B cell (primary cell): ENCODE measurements around the gene AIG1. TPM values are rescaled to one million over a fixed set of nuclear protein-coding genes. Genes with fewer than 3 reads are reported as not detected.

Source experiments
- ATAC-seq: fragments of 200-7000 bp; cut with Tn5 transposase; one replicate; pipeline ENCODE4 v1.10.0; 2021; ENCODE audit warnings: low read depth, mild to moderate bottlenecking, moderate number of reproducible peaks, moderate library complexity
- CTCF ChIA-PET: fragments of 350-600 bp; sonication (Branson Sonifier 250); formaldehyde crosslinking; loops from one replicate; lab custom pipeline; 2021; ENCODE audit warnings: antibody characterized with exemption, inconsistent platforms; lab: Charles Lee
- POLR2A ChIA-PET: fragments of 350-600 bp; sonication (Branson Sonifier 250); formaldehyde crosslinking; loops from one replicate; lab custom pipeline; 2021; ENCODE audit warnings: antibody characterized with exemption; lab: Charles Lee
- DNase-seq: peaks from one replicate; pipeline ENCODE4 v3.0.0; 2013
- H2AFZ ChIP-seq: 2 replicates; pipeline ENCODE4 v1.6.1; 2012; ENCODE audit warnings: mild to moderate bottlenecking, low read depth, low read length; ENCODE audit not compliant: insufficient read depth, poor library complexity, severe bottlenecking
- H3K27ac ChIP-seq, 2 donors: 1 replicate in 1 of 2; 2 replicates in 1 of 2; pipeline ENCODE4 v1.5.1; 2012 to 2013; ENCODE audit warnings: low read length in 2 of 2, mild to moderate bottlenecking in 2 of 2, moderate library complexity in 1 of 2
- H3K27me3 ChIP-seq, 4 experiments: fragments of 200-600 bp in 1 of 4; sonication (generic) in 1 of 4; replicated peaks in 1 of 4; 1 replicate in 2 of 4; 2 replicates in 2 of 4; pipeline versions ENCODE4 v1.6.1 to v1.7.0; 2013 to 2016; ENCODE audit warnings: low read length in 3 of 4, mild to moderate bottlenecking in 2 of 4, mixed read lengths in 1 of 4, moderate library complexity in 1 of 4; ENCODE audit not compliant: insufficient read depth in 4 of 4, control insufficient read depth in 3 of 4; ENCODE audit errors: control extremely low read depth in 1 of 4
- H3K36me3 ChIP-seq, 2 experiments: replicated peaks in 1 of 2; 1 replicate in 1 of 2; 2 replicates in 1 of 2; pipeline versions ENCODE4 v1.6.1 to v1.7.1; 2013; ENCODE audit warnings: low read length in 1 of 2; ENCODE audit not compliant: insufficient read depth in 2 of 2, control insufficient read depth in 1 of 2; ENCODE audit errors: control extremely low read depth in 1 of 2, extremely low read depth in 1 of 2
- H3K4me1 ChIP-seq, 2 donors: fragments of 200-600 bp in 1 of 2; sonication (generic) in 1 of 2; 1 replicate in 1 of 2; 2 replicates in 1 of 2; pipeline versions ENCODE4 v1.5.1 to v1.6.1; 2013 to 2017; ENCODE audit warnings: low read length in 2 of 2; ENCODE audit not compliant: control insufficient read depth in 2 of 2, insufficient read depth in 2 of 2
- H3K4me2 ChIP-seq: replicated peaks from 2 replicates; pipeline ENCODE3; 2012; ENCODE audit warnings: mild to moderate bottlenecking, low read depth, low read length; ENCODE audit not compliant: poor library complexity, severe bottlenecking
- H3K4me3 ChIP-seq, 5 experiments: fragments of 200-600 bp in 1 of 5; sonication (generic) in 1 of 5; 1 replicate in 3 of 5; 2 replicates in 2 of 5; pipeline versions ENCODE4 v1.5.1 to v1.7.0; 2011 to 2016; ENCODE audit warnings: low read length in 4 of 5, mild to moderate bottlenecking in 4 of 5, low read depth in 2 of 5, control low read depth in 1 of 5, moderate library complexity in 1 of 5; ENCODE audit not compliant: insufficient read depth in 1 of 5; ENCODE audit errors: control extremely low read depth in 1 of 5, extremely low read depth in 1 of 5
- H3K79me2 ChIP-seq: fragments of 200-600 bp; sonication (generic); one replicate; pipeline ENCODE4 v1.6.0; 2016; ENCODE audit warnings: low read length; ENCODE audit not compliant: control insufficient read depth, insufficient read depth
- H3K9ac ChIP-seq: fragments of 200-600 bp; sonication (generic); 2 replicates; pipeline ENCODE4 v1.6.1; 2017; ENCODE audit warnings: mild to moderate bottlenecking, low read length, moderate library complexity
- H3K9me3 ChIP-seq, 3 donors: one replicate each; pipeline versions ENCODE4 v1.6.1 to v1.7.1; 2013; ENCODE audit warnings: low read length in 2 of 3; ENCODE audit not compliant: control insufficient read depth in 2 of 3, insufficient read depth in 1 of 3; ENCODE audit errors: control extremely low read depth in 1 of 3
- H4K20me1 ChIP-seq: 2 replicates; pipeline ENCODE4 v1.6.0; 2012; ENCODE audit warnings: mild to moderate bottlenecking, low read length; ENCODE audit not compliant: insufficient read depth, control insufficient read depth, poor library complexity, severe bottlenecking
- H3K27ac Mint-ChIP-seq: one replicate; pipeline ENCODE4 v1.8.0; 2021; ENCODE audit warnings: mixed read lengths
- H3K27me3 Mint-ChIP-seq: one replicate; pipeline ENCODE4 v1.8.0; 2021; ENCODE audit warnings: mixed read lengths
- H3K4me1 Mint-ChIP-seq: one replicate; pipeline ENCODE4 v1.8.0; 2021; ENCODE audit warnings: mixed read lengths
- H3K4me3 Mint-ChIP-seq: one replicate; pipeline ENCODE4 v1.8.0; 2021; ENCODE audit warnings: mixed read lengths
- H3K9me3 Mint-ChIP-seq: one replicate; pipeline ENCODE4 v1.8.0; 2022; ENCODE audit warnings: mixed read lengths; ENCODE audit not compliant: insufficient read depth
- EZH2 ChIP-seq: IDR thresholded peaks from 2 replicates; pipeline ENCODE4 v1.6.1; 2012; ENCODE audit warnings: borderline replicate concordance, low read depth, mild to moderate bottlenecking, moderate library complexity, low read length; ENCODE audit not compliant: insufficient read depth, poor library complexity, severe bottlenecking
- WGBS: methylation state at CpG from one replicate; pipeline ENCODE4 v1.1.5; 2013; ENCODE audit warnings: missing lambda C conversion rate; ENCODE audit not compliant: insufficient coverage; 5-methylcytosine and 5-hydroxymethylcytosine counted together
- intact Hi-C: fragments of 100-400 bp; cut with micrococcal nuclease; formaldehyde crosslinking; loops from one replicate; pipeline ENCODE4 v1.10.0; 2022
- polyA plus RNA-seq: library from polyadenylated mRNA; depleted of rRNA; stranded (reverse); fragments of >200 nt; gene quantifications from 2 replicates; pipeline ENCODE4 v1.2.3, GENCODE V29; 2012
- total RNA-seq, 2 donors: library from RNA; stranded (reverse); fragments of 120-200 nt in 1 of 2; gene quantifications; 1 replicate in 1 of 2; 2 replicates in 1 of 2; pipeline versions ENCODE4 v1.2.3 to v1.2.4, GENCODE V29; 2013 to 2022
- TF ChIP-seq, protein P1 (sequence below): fragments of 200-600 bp; IDR thresholded peaks from one replicate; pipeline ENCODE4 v1.8.0; 2022; ENCODE audit warnings: antibody characterized with exemption, mild to moderate bottlenecking

The AIG1 gene
- total and polyA plus RNA-seq, 2 donors (not counting 1 experiment from before 2014, with no cell fraction given): 7.0 to 9.0 TPM

DNA sequence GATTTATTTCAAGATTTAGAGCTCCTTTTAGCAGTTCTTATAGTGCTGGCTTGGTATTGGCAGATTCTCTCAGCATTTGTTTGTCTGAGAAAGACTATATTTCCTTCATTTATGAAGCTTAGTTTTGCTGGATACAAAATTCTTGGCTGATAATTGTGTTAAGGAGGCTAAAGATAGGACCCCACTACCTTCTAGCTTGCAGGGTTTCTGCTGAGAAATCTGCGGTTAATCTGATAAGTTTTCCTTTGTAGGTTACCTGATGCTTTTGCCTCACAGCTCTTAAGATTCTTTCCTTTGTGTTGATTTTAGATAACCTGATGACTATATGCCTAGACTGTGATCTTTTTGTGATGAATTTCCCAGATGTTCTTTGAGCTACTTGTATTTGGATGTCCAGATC, 114.3 kb downstream of the AIG1 start:
- intact Hi-C loops: no loop called here

More for the DNA sequence above, 114.3 kb downstream of the AIG1 start:
- WGBS: 83% methylated on average over 1 of the region's 1 CpG
- H3K36me3 ChIP-seq: no peaks in the 10 kb centered on the region
- peaks cover 13% of the 10 kb centered on the region for H3K9me3 Mint-ChIP-seq
- no peak overlapping the region for H2AFZ ChIP-seq
- H3K27ac Mint-ChIP-seq: no peak overlapping the region
- no peak overlapping the region for H3K9ac ChIP-seq
- no peak overlapping the region for H3K4me3 Mint-ChIP-seq
- peaks cover 0 to 17% (median 7%) of the 10 kb centered on the region in 3 donors for H3K9me3 ChIP-seq
- no peaks in the 10 kb centered on the region for H3K4me1 Mint-ChIP-seq
- H3K4me3 ChIP-seq: no peak overlapping the region
- H3K79me2 ChIP-seq: no peaks in the 10 kb centered on the region
- no peaks in the 10 kb centered on the region for H4K20me1 ChIP-seq
- no peaks in the 10 kb centered on the region for H3K27me3 ChIP-seq
- POLR2A ChIA-PET: no interaction called here
- ATAC-seq: no peak
- no peak for TF ChIP-seq EZH2
- TF ChIP-seq, protein P1, sequence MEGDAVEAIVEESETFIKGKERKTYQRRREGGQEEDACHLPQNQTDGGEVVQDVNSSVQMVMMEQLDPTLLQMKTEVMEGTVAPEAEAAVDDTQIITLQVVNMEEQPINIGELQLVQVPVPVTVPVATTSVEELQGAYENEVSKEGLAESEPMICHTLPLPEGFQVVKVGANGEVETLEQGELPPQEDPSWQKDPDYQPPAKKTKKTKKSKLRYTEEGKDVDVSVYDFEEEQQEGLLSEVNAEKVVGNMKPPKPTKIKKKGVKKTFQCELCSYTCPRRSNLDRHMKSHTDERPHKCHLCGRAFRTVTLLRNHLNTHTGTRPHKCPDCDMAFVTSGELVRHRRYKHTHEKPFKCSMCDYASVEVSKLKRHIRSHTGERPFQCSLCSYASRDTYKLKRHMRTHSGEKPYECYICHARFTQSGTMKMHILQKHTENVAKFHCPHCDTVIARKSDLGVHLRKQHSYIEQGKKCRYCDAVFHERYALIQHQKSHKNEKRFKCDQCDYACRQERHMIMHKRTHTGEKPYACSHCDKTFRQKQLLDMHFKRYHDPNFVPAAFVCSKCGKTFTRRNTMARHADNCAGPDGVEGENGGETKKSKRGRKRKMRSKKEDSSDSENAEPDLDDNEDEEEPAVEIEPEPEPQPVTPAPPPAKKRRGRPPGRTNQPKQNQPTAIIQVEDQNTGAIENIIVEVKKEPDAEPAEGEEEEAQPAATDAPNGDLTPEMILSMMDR: no peak
- DNase-seq: no peak
- CTCF ChIA-PET: no interaction called here
- H3K27ac ChIP-seq: no peak overlapping the region
- H3K4me1 ChIP-seq: no peaks in the 10 kb centered on the region
- H3K27me3 Mint-ChIP-seq: no peaks in the 10 kb centered on the region
- no peak overlapping the region for H3K4me2 ChIP-seq
